GM12801 (cell line): ENCODE data around the gene CROCC2.

ENCODE experiments used
- CTCF ChIP-seq: IDR thresholded peaks from one replicate; pipeline ENCODE4 v1.5.1; 2011; ENCODE audit warnings: control low read depth; ENCODE audit not compliant: insufficient read length; ENCODE audit errors: extremely low read depth

Gene CROCC2

GRCh38 chr2:240930631-240931318, 24.6 kb downstream of the CROCC2 start:
- TF ChIP-seq CTCF = no peak

- no peak for TF ChIP-seq CTCF
Observed at GRCh38 chr2:240931319-240931949, 25.3 kb downstream of the CROCC2 start.

- TF ChIP-seq CTCF = no peak
Observed at GRCh38 chr2:240932001-240932723, 26.0 kb downstream of the CROCC2 start.

GRCh38 chr2:240932724-240933047, 26.6 kb downstream of the CROCC2 start:
- no peak for TF ChIP-seq CTCF

GRCh38 chr2:240933048-240933965, 27.2 kb downstream of the CROCC2 start:
- TF ChIP-seq CTCF = no peak

GRCh38 chr2:240933966-240934700, 28.0 kb downstream of the CROCC2 start:
- TF ChIP-seq CTCF = no peak
